GM12892 (cell line): ENCODE measurements around the gene C1orf116.

Experiments
- POLR2A ChIP-seq: IDR thresholded peaks from 2 replicates; pipeline ENCODE4 v1.6.1; 2011; ENCODE audit warnings: low read depth, low read length, control low read depth
- POLR2AphosphoS5 ChIP-seq: IDR thresholded peaks from 2 replicates; pipeline ENCODE4 v1.6.1; 2011; ENCODE audit warnings: low read depth, low read length, control low read depth
- TAF1 ChIP-seq: IDR thresholded peaks from 2 replicates; pipeline ENCODE4 v1.6.1; 2011; ENCODE audit warnings: low read depth, mild to moderate bottlenecking, control low read depth, low read length, borderline replicate concordance

- no peak for TF ChIP-seq POLR2A
- TF ChIP-seq POLR2AphosphoS5: no peak
- TF ChIP-seq TAF1: no peak
These were observed 13.4 kb downstream of the C1orf116 start for GRCh38 chr1:207019161-207019560.
